Ascending aorta (tissue), 2 donors: ENCODE results near the gene ADD3. TPM values are rescaled to one million over a fixed set of nuclear protein-coding genes. Genes with fewer than 3 reads are reported as not detected.

Experiments
- DNase-seq, 2 donors: peaks; one replicate each; pipeline ENCODE4 v3.0.0-alpha.2; 2019; ENCODE audit warnings: low spot score in 2 of 2
- H3K27ac ChIP-seq, 2 donors: fragments of 200-600 bp; sonication (generic); one replicate each; pipeline ENCODE4 v1.5.1; 2016 to 2017; ENCODE audit warnings: mild to moderate bottlenecking in 1 of 2
- H3K27me3 ChIP-seq: fragments of 200-600 bp; sonication (generic); one replicate; pipeline ENCODE4 v1.5.1; 2017
- H3K36me3 ChIP-seq, 2 donors: fragments of 200-600 bp; sonication (generic); one replicate each; pipeline ENCODE4 v1.5.1; 2016
- H3K4me1 ChIP-seq, 2 donors: fragments of 200-600 bp; sonication (generic); one replicate each; pipeline ENCODE4 v1.5.1; 2016 to 2017; ENCODE audit warnings: mild to moderate bottlenecking in 1 of 2
- H3K4me3 ChIP-seq, 2 donors: fragments of 200-600 bp; sonication (generic); one replicate each; pipeline ENCODE4 v1.5.1; 2016 to 2017; ENCODE audit warnings: mild to moderate bottlenecking in 1 of 2
- H3K9me3 ChIP-seq, 2 donors: fragments of 200-600 bp; sonication (generic); one replicate each; pipeline ENCODE4 v1.5.1; 2016
- CTCF ChIP-seq, 3 experiments: fragments of 200-600 bp in 2 of 3; fragments of 450-650 bp in 1 of 3; sonication (generic) in 2 of 3; IDR thresholded peaks; one replicate each; pipeline ENCODE4 v1.5.1; 2016 to 2019; ENCODE audit warnings: antibody characterized with exemption in 3 of 3, mild to moderate bottlenecking in 1 of 3, moderate library complexity in 1 of 3
- intact Hi-C: fragments of 100-400 bp; cut with DNase I; formaldehyde crosslinking; loops from one replicate; pipeline ENCODE4 v1.15.1; 2023
- total RNA-seq: library from RNA; depleted of rRNA; stranded (reverse); fragments of >200 nt; gene quantifications from one replicate; pipeline ENCODE4 v1.1.0, GENCODE V29; 2016

ADD3 gene
- total RNA-seq, 1 donor from 2014 or later, result 93.0 TPM

GRCh38 chr10:110075686-110076085 is 67.9 kb downstream of the ADD3 start:
- no peak for DNase-seq
- Histone ChIP-seq H3K27ac (peak overlapping the region; percentile 31 to 57), H3K36me3 (no peaks in the 10 kb centered on the region), H3K4me3 (no peak overlapping the region), H3K4me1 (peaks cover 6 to 44% of the 10 kb centered on the region in 2 donors), H3K9me3 (no peaks in the 10 kb centered on the region), H3K27me3 (no peaks in the 10 kb centered on the region)
- intact Hi-C loops, result loop anchor here (2.0 to 5.0 kb wide), 2 partner anchors 69 to 98 kb away; partner anchors contain the start of gene ADD3
- no peak for TF ChIP-seq CTCF (IDR thresholded peaks at IDR 0.05)

- no peak for TF ChIP-seq CTCF (IDR thresholded peaks at IDR 0.05)
- no peaks in the 10 kb centered on the region for H3K9me3 ChIP-seq
- H3K27me3 ChIP-seq, result no peaks in the 10 kb centered on the region
- no peak overlapping the region for H3K4me3 ChIP-seq
- intact Hi-C loops, result loop anchor here (2.0 to 5.0 kb wide), 2 partner anchors 70 to 99 kb away; partner anchors contain the start of gene ADD3
- DNase-seq, result peak in 1 of 2 donors; percentile 66
- no peaks in the 10 kb centered on the region for H3K36me3 ChIP-seq
- peaks cover 6 to 46% of the 10 kb centered on the region in 2 donors for H3K4me1 ChIP-seq
- peak overlapping the region; percentile 57 to 63 for H3K27ac ChIP-seq
These were observed 69.0 kb downstream of the ADD3 start for GRCh38 chr10:110076559-110077318.

- Histone ChIP-seq H3K4me3 (no peak overlapping the region), H3K27ac (peak overlapping the region; percentile 57 to 63), H3K9me3 (no peaks in the 10 kb centered on the region), H3K36me3 (no peaks in the 10 kb centered on the region), H3K4me1 (peaks cover 6 to 46% of the 10 kb centered on the region in 2 donors), H3K27me3 (no peaks in the 10 kb centered on the region)
- no peak for TF ChIP-seq CTCF (IDR thresholded peaks at IDR 0.05)
- no peak for DNase-seq
- intact Hi-C loops, result loop anchor here (2.0 to 5.0 kb wide), 2 partner anchors 71 to 100 kb away; partner anchors contain the start of gene ADD3
These were observed 69.8 kb downstream of the ADD3 start for GRCh38 chr10:110077436-110078130.

- intact Hi-C loops, result loop anchor here (5.0 kb wide), 1 partner anchor 101 kb away; no protein-coding TSS in a partner anchor
- TF ChIP-seq CTCF (IDR thresholded peaks at IDR 0.05), result no peak
- H3K27ac ChIP-seq, result peak overlapping the region; percentile 37 to 57
- no peak overlapping the region for H3K4me3 ChIP-seq
- DNase-seq, result no peak
- no peaks in the 10 kb centered on the region for H3K27me3 ChIP-seq
- H3K4me1 ChIP-seq, result peaks cover 6 to 46% of the 10 kb centered on the region in 2 donors
- H3K9me3 ChIP-seq, result no peaks in the 10 kb centered on the region
- no peaks in the 10 kb centered on the region for H3K36me3 ChIP-seq
These were observed 70.5 kb downstream of the ADD3 start for GRCh38 chr10:110078317-110078716.

GRCh38 chr10:110081911-110082310 is 74.1 kb downstream of the ADD3 start:
- no peak for TF ChIP-seq CTCF (IDR thresholded peaks at IDR 0.05)
- no peaks in the 10 kb centered on the region for H3K27me3 ChIP-seq
- H3K9me3 ChIP-seq, result no peaks in the 10 kb centered on the region
- intact Hi-C loops, result no loop called here
- no peaks in the 10 kb centered on the region for H3K36me3 ChIP-seq
- no peak for DNase-seq
- peak overlapping the region in 1 of 2 donors; percentile 1 for H3K27ac ChIP-seq
- H3K4me3 ChIP-seq, result no peak overlapping the region
- peaks cover 5 to 23% of the 10 kb centered on the region in 2 donors for H3K4me1 ChIP-seq
